Measurements from ENCODE around the gene CCDC54. TPM values are rescaled to one million over a fixed set of nuclear protein-coding genes. Genes with fewer than 3 reads are reported as not detected.

Gene CCDC54
- polyA plus RNA-seq, 1 donor from 2014 or later: not detected

DNA sequence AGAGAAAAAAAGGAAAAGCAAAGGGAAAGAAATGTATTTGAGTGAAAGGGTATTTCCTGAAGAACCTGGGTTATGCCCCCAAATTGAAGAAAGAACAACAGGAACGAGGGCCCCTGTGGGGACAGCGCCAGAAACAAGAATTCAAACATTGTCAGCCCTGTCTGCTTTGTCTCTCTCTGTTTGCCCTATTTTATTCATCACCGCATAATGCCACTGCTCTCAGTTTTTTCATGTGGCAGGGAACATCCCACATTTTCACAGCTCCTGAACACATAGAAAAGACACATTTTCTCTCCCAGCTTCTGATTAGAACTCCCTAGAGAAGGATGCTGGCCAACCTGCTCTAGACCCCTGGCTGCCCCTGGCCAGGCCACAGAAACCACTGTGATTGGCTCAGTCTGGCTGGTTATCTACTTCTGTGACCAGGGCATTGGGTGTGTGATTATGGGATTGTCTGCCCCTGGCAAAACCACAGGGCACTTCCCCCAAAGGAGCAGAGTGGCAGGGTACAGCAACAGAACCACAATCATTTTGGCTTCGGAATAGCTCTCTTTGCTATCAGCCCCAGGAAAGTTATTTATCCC lies 31.3 kb upstream of the CCDC54 start (continued):
- TF ChIP-seq POLR2AphosphoS5 (IDR thresholded peaks at IDR 0.05): no peak

DNA sequence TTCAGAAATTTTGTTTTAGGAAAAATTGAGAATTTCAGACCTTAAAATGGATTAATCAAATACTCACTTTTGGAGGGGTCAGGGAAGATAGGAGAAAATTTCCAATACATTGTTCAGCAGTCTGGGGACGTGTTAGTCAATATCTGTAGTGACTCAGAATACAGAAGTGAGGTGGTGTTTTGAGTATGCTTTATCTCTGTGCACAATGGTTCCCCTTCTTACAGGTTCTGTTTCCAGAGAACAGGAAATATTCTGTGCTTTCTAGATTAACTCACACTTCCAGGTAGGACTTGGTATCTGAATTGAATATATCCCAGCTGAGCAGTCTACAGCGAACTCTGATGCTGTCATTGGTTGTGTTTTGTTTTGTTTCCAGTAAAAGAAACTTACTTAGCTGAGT lies 30.7 kb upstream of the CCDC54 start:
- no peaks in the 10 kb centered on the region for H3K27me3 ChIP-seq (ENCODE audit: insufficient read depth, low read depth, low read length)
- TF ChIP-seq, protein P1, sequence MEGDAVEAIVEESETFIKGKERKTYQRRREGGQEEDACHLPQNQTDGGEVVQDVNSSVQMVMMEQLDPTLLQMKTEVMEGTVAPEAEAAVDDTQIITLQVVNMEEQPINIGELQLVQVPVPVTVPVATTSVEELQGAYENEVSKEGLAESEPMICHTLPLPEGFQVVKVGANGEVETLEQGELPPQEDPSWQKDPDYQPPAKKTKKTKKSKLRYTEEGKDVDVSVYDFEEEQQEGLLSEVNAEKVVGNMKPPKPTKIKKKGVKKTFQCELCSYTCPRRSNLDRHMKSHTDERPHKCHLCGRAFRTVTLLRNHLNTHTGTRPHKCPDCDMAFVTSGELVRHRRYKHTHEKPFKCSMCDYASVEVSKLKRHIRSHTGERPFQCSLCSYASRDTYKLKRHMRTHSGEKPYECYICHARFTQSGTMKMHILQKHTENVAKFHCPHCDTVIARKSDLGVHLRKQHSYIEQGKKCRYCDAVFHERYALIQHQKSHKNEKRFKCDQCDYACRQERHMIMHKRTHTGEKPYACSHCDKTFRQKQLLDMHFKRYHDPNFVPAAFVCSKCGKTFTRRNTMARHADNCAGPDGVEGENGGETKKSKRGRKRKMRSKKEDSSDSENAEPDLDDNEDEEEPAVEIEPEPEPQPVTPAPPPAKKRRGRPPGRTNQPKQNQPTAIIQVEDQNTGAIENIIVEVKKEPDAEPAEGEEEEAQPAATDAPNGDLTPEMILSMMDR (IDR thresholded peaks at IDR 0.05; ENCODE audit: poor library complexity, severe bottlenecking): no peak
- TF ChIP-seq TAF1 (IDR thresholded peaks at IDR 0.05; ENCODE audit: low read depth): no peak
- TF ChIP-seq, protein P2, sequence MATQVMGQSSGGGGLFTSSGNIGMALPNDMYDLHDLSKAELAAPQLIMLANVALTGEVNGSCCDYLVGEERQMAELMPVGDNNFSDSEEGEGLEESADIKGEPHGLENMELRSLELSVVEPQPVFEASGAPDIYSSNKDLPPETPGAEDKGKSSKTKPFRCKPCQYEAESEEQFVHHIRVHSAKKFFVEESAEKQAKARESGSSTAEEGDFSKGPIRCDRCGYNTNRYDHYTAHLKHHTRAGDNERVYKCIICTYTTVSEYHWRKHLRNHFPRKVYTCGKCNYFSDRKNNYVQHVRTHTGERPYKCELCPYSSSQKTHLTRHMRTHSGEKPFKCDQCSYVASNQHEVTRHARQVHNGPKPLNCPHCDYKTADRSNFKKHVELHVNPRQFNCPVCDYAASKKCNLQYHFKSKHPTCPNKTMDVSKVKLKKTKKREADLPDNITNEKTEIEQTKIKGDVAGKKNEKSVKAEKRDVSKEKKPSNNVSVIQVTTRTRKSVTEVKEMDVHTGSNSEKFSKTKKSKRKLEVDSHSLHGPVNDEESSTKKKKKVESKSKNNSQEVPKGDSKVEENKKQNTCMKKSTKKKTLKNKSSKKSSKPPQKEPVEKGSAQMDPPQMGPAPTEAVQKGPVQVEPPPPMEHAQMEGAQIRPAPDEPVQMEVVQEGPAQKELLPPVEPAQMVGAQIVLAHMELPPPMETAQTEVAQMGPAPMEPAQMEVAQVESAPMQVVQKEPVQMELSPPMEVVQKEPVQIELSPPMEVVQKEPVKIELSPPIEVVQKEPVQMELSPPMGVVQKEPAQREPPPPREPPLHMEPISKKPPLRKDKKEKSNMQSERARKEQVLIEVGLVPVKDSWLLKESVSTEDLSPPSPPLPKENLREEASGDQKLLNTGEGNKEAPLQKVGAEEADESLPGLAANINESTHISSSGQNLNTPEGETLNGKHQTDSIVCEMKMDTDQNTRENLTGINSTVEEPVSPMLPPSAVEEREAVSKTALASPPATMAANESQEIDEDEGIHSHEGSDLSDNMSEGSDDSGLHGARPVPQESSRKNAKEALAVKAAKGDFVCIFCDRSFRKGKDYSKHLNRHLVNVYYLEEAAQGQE (IDR thresholded peaks at IDR 0.05; ENCODE audit: borderline replicate concordance): no peak
- H3K27ac ChIP-seq (ENCODE audit: low read length): no peak overlapping the region

DNA sequence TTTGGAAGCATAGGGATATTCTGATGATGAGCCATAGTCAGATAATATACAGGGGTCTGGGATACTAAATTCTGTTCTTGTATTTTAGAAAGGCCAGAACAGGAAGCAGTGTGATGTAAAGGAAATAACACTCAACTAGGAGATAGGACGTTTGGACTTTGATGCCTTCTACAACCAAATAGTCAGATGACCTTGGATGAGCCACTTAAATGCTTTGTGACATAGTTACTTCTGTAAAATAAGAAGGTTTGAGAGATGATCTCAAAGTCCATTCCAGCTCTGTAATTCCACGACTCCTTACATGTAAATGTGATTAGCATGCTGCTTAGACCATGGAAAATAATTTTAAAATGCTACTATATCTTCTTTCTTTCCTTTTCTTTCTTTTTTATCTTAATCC lies 29.5 kb upstream of the CCDC54 start:
- Histone ChIP-seq H3K79me2 (replicated peaks; ENCODE audit: insufficient read depth, low read length) (no peaks in the 10 kb centered on the region), H3K9me2 (ENCODE audit: insufficient read depth, low read length) (no peaks in the 10 kb centered on the region), H3K9me3 (ENCODE audit: low read length) (peaks cover 4% of the 10 kb centered on the region), H3K27ac (ENCODE audit: low read length) (no peak overlapping the region), H2AFZ (ENCODE audit: low read depth, low read length) (no peak overlapping the region), H4K20me1 (ENCODE audit: insufficient read depth) (no peaks in the 10 kb centered on the region), H3K27me3 (ENCODE audit: insufficient read depth, low read depth, low read length) (no peaks in the 10 kb centered on the region), H3K4me3 (ENCODE audit: low read length) (no peak overlapping the region), H3K4me2 (ENCODE audit: low read length) (no peak overlapping the region), H3F3A (ENCODE audit: insufficient read depth, low read length, poor library complexity, severe bottlenecking) (no peaks in the 10 kb centered on the region), H3K36me3 (ENCODE audit: insufficient read depth, low read length) (no peaks in the 10 kb centered on the region), H3K9ac (ENCODE audit: low read length) (no peak overlapping the region)
- TF ChIP-seq TAF1 (IDR thresholded peaks at IDR 0.05; ENCODE audit: low read depth): no peak
- TF ChIP-seq, protein P2 (IDR thresholded peaks at IDR 0.05; ENCODE audit: borderline replicate concordance): no peak
- TF ChIP-seq, protein P1 (IDR thresholded peaks at IDR 0.05; ENCODE audit: poor library complexity, severe bottlenecking): no peak
- no peak for TF ChIP-seq EZH2 (IDR thresholded peaks at IDR 0.05; ENCODE audit: borderline replicate concordance, insufficient read depth, low read length, poor library complexity, severe bottlenecking)
- TF ChIP-seq EP300 (conservative IDR thresholded peaks at IDR 0.05; ENCODE audit: poor library complexity, severe bottlenecking): no peak
- TF ChIP-seq POLR2AphosphoS5 (IDR thresholded peaks at IDR 0.05): no peak
- no peak for TF ChIP-seq MXI1 (conservative IDR thresholded peaks at IDR 0.05; ENCODE audit: poor library complexity, severe bottlenecking)
- no peak for TF ChIP-seq SMC3 (conservative IDR thresholded peaks at IDR 0.05; ENCODE audit: poor library complexity)
- no peak for TF ChIP-seq RAD21 (conservative IDR thresholded peaks at IDR 0.05)

More for the DNA sequence above, 30.7 kb upstream of the CCDC54 start:
- H3K9me3 ChIP-seq (ENCODE audit: low read length): peaks cover 4% of the 10 kb centered on the region
- no peaks in the 10 kb centered on the region for H3K79me2 ChIP-seq (replicated peaks; ENCODE audit: insufficient read depth, low read length)
- no peak overlapping the region for H3K4me2 ChIP-seq (ENCODE audit: low read length)
- H4K20me1 ChIP-seq (ENCODE audit: insufficient read depth): no peaks in the 10 kb centered on the region
- no peaks in the 10 kb centered on the region for H3K9me2 ChIP-seq (ENCODE audit: insufficient read depth, low read length)
- H3K4me3 ChIP-seq (ENCODE audit: low read length): no peak overlapping the region
- no peak overlapping the region for H3K9ac ChIP-seq (ENCODE audit: low read length)
- H2AFZ ChIP-seq (ENCODE audit: low read depth, low read length): no peak overlapping the region
- H3F3A ChIP-seq (ENCODE audit: insufficient read depth, low read length, poor library complexity, severe bottlenecking): no peaks in the 10 kb centered on the region
- H3K36me3 ChIP-seq (ENCODE audit: insufficient read depth, low read length): no peaks in the 10 kb centered on the region
